GM18505 (cell line): ENCODE results near the gene SLC24A4.

Experiments used
- ATAC-seq: cut with Tn5 transposase; IDR thresholded peaks from one replicate; pipeline ENCODE4 v1.9.1; 2021; ENCODE audit not compliant: unreplicated experiment
- POLR2A ChIP-seq: IDR thresholded peaks from 4 replicates; pipeline ENCODE4 v1.6.1; 2011; ENCODE audit warnings: borderline replicate concordance; ENCODE audit not compliant: insufficient read depth, insufficient read length; ENCODE audit errors: extremely low read depth

SLC24A4 gene

DNA sequence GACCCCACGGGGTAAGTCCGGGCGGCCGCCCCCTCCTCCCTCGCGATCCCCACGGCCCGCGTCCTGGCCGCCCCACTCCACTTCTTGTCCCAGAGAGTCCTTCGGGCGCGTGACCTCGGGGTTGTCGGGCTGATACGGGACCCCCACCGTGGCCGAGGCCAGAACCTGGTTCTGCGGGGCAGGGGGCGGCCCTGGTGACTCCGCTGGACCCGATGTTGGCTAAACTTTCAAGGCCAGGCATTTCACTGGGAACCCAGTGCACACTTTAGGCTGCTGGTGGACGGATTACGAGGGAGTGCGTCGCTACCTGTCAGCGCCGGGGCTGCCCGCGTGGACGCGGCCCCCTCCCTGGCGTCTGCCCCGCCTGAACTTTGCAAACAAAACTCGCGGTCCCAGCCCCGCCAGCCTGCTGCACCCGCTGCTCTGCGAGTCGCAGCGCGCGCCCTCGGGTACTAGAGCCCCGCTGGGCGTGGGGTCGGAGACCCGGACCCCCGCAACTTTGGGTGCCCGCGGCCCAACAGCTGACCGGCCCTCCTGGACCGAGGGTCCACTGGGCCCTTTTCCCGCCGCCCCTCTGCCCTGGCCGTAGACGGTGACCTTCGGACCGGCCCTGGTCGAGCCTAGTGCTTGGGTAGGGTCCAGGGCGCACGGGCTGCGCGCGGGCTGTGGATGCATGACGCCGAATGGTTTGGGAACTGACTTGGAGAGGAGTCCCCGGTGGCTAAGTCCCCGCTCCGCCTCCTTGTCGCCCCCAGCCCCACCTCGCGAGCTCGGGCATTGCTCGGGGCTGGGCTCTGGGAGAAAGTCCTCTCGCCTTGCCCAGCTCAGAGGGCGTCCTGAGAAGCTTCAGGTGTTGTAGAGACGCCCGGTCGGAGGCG lies 191.2 kb downstream of the SLC24A4 start:
- no peak for TF ChIP-seq POLR2A
- ATAC-seq = peak; percentile 25

DNA sequence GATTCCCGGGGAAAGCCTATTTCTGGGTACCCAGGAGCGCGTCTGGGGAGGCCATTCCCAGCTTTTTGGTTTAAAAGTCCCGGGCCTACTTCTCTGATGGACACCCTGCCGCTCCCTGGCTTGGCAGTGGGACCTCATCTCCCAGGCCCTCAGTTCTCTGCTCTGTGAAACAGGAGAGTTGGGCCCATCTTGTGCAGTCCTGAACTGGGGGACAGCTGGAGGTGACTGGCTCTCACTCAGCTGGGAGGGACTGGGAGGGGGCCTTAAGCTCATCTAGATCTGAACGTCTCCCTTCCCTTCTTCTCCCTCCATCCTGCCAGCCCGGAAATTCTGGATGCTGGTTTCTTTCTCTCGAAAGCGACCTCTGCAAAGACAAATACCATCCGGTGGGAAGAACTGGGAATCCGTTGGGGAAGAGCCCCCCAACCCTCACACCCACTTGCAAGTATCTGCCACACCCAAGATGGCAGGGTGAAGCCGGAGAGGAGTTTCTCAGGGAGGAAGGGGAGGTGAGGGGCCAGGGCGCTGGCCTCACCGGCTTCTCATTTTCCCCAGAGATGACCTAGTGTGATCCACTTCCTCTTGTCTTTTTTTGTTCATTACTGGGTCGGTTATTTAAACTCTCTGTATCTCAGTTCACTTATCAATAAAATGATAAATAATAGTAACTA lies 192.0 kb downstream of the SLC24A4 start:
- no peak for ATAC-seq
- TF ChIP-seq POLR2A = no peak

DNA sequence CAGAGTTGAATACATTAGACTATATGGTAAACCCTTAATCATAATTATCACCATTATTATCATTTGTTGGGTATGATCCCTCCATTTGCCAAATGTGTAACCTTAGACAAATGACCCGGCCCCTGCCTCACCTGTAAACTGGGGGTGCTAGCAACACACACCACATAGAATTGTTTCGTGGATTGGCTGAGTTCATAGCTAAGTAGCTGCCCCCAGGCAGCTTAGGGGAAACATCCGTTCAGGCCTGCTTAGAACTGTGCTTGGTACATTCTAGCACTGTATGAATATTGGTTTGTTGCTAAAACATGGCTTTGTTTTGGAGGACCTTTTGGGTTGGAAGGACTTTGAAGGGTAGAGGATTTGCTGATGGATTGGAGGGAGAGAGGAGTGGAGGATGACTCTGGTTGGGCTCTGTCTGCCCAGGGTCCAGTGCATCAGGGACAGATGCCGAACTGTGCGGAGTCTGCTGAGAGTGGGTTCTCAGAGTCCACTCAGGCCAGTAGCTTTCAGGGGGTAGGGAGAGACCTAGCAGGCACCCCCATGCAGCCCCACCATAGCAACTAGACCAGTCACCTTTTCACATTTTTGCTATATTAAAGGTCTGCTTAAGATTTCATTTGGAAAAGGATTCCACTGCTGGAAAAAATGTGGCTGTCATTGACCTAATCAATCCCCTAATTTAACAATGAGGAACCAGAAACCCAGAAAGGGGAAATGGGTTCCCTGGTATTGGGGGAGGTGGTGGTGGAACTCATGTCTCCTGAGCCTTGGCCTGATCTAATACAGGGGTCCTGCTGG lies 192.8 kb downstream of the SLC24A4 start:
- ATAC-seq = no peak
- no peak for TF ChIP-seq POLR2A

DNA sequence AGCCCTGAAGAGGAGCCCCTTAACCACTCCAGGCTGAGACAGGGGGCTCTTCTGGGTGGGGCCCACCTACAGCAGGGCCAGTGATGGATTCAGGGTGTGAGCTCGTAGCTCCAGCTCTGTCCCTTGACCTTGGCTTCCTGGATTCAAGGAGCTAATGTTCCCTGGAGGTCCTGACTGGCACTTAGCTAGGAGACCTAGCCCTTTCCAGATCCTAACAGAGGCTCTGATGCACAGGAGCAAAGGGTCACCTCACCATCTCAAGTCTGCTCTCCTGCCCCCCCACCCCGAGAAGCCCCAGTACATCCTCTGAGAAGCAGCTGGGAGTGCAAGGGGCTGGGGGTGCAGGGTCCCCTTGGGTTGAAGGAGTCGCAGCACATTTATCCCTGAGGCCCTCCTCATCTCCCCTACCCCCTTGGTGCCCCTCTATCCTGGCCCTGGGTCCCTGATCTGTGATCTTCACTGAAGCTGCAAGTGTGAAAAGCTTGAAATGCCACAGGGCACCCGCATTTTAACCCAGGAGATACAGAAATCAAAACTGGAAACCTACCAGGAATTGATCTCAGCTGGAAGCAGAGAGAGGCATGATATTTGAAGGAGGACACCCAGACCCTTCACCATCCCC lies 193.5 kb downstream of the SLC24A4 start:
- TF ChIP-seq POLR2A = no peak

DNA sequence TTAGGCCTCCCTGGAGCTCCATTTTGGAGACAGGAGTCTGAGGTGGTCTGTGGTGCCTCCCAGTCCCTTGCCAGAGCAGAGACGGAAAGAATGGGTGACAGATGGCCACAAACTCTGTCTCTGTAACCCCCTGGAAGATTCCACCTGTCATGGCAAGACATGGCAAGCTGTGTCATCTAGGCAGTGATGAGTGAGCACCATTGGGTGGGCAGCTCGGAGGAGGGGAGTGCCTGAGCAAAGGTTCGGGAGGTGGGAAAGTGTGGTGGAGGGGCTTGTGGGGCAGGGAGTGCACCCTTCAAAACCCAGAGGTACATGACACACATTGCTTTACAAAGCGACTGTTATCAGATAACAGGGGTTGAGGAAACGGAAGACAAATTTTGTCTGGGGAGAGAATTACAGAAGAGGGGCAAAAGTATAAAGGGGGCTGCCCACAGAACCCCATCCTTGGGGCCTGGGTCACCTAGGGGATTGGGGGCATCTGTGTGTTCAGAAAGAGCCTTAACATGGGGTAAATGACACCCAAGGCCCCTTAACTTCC lies 194.1 kb downstream of the SLC24A4 start:
- ATAC-seq = no peak

More for the DNA sequence above, 193.5 kb downstream of the SLC24A4 start:
- ATAC-seq = no peak

DNA sequence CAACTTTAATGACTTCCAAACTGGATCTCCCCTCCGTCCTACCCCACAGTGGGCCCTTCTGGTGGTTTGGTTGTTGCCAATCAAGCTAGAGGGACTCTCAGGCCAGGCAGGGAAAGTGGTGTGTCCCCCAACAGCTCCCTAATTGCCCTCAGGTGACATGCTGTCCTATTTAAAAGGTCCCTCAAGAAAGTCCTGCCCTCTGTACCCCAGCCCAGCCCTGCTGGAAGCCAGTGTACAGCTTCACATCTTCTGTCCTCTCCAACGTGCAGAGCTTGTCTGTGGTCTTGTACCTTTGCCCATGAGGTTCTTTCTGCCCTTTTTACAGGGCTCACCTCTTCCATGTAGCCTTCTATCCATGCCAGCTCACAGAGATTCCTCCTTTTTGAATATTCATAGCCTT lies 194.8 kb downstream of the SLC24A4 start:
- no peak for ATAC-seq
- no peak for TF ChIP-seq POLR2A

More for the DNA sequence above, 194.1 kb downstream of the SLC24A4 start:
- no peak for TF ChIP-seq POLR2A

DNA sequence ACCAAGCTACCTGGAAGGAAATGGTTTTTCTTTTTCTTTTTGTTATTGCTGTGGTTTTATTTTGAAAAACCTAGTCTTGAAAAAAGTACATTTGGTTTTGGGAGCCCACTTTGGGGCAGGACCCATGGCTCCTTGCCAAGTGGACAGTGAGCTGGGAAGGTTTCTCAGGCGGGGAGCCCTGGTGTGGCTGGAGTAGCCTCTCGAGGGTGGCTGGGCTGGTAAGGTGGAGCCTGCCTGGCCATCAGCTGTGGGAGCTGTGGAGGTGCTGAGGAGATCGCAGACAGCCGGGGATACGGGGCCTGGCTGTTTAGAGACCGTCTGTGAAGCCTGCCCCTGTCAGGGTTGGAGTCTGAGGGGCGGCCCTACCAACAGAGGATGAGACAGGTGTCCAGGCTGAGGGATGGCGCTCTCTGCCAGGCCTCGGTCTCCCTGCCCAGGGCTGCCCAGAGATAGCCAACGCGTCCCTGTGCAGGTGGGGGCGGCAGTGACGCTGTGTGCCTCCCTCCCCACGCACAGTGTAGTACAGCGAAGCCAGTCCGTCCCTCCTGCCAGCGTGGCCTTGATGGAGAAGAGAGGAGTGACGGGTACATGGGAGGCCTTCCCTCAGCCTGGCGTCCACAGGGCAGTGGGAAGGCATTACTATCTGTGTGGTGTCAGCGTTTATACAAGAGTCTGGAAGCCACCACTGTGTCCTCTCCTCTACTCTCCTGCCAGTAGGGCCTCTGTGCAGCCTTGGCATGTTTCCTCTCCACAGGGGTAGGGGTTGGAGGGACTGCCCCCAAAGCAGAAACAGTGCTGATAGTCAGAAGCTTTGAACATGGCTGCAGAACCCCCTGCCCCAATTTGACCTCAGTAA lies 196.5 kb downstream of the SLC24A4 start:
- no peak for TF ChIP-seq POLR2A
- no peak for ATAC-seq

DNA sequence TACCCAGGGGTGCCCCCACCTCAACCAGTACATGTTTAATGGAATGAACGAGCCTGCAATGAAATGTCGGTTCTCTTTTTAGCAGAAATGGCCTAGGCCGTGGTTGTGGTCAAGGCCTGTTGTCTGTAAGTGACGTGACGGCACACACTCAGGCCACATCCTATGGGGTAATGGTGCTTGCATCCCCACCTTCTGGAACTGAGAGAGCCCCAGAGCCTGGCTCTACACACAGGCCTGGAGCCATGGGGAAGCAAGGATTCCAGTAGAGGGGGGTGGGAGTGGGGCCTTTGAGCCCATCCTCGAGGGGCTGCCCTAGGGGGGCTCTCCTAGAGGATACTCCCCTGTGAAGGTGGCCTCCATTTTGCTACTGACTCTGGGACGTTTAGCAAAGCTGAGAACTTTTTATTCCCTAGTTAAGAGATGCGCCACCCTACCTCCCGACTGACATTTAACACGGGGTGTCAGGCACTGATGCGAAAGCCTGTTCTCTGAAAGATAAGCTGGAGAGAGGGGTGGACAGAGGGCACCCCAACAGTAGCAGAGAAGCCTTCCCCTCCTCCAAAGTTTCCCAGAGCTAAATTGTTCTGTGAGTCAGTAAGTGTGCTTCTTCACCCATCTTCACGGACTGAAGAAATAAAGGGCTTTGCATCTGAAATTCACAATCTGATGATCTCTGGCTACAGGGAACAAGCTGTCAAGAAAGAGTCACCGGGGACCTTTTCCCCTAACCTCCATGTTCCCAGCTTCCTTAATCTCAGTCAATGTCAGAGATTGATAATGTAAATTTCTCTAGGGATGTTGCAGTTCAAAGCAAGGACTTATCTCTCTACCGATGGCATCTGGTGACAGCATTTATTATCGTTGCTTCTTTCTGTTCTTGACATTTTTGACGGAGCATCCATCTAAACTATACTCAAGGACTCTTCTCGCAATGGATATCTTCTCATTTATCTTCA lies 197.4 kb downstream of the SLC24A4 start:
- TF ChIP-seq POLR2A = no peak
- ATAC-seq = no peak

DNA sequence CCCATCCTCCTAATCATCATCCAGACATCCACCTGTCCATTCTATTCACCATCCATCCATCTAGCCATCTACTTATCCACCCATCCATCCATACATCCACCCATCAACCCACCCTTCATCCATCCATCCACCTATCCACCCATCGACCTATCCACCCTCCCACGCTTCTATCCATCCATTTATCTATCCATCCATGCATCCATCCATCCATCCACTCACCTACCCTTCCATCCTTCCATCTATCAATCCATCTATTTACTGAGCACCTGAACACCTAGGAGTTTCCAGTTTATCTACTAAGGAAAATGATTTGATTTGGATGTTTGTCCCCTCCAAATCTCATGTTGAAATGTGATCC lies 198.1 kb downstream of the SLC24A4 start:
- no peak for ATAC-seq
- TF ChIP-seq POLR2A = no peak

DNA sequence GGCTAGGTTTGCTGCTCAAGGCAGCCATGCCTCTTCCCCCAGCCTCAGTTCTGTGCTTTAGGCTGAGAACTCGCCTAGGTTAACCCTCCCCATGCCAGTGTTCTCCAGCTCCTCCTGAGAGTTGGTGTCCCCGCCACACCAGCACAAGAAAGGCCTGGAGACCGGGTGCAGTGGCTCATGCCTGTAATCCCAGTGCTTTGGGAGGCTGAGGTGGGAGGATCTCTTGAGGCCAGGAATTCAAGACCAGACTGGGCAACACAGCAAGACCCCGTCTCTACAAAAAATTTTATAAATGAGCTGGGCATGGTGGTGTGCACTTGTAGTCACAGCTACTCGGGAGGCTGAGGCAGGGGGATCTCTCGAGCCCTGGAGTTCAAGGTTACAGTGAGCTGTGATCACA lies 200.8 kb downstream of the SLC24A4 start:
- ATAC-seq = no peak
- TF ChIP-seq POLR2A = no peak

DNA sequence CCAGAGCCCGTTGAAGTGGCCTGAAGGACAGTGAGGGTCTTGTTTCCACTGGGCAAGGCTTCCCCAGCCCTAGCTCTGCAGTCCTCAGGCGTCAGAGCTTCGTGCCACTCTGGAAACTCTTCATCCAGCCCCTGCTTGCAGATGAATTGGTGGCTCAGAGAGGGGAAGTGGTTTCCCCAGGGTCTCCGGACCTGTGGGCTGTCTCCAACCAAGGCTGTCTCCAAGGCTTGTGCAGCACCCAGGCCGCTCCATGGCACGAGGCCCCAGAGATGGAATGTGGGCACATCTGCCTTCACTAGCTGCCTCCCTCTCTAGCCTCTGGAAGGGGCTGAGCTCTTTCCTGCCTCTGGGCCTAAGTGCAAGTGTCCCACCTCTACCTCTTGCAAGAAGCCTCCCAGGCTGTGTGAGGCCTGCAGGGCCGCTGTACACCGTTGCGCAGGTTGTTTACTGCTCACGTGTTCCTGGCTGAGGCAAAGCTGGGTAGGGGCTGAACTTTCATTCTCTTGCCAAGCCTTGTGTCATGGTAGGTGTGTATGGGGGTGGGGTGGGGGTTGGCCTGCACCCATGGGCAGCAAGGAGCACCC lies 201.7 kb downstream of the SLC24A4 start:
- TF ChIP-seq POLR2A = no peak
- ATAC-seq = no peak
